MM.1S (cell line): ENCODE data around the gene TAF1.
"Not testable (repeated sequence)": the region's sequence is repeated elsewhere in the genome, so short reads cannot be mapped to it uniquely, and the experiment has no call there.

Source experiments
- DNase-seq: peaks from one replicate; pipeline ENCODE4 v3.0.0-alpha.2; 2015
- H2AFZ ChIP-seq: fragments of 300-600 bp; sonication (generic); 2 replicates; pipeline ENCODE4 v1.6.0; 2016; ENCODE audit warnings: antibody characterized with exemption, low read length
- H3F3A ChIP-seq: fragments of 300-600 bp; sonication (generic); 2 replicates; pipeline ENCODE4 v1.6.1; 2016; ENCODE audit warnings: mild to moderate bottlenecking, antibody characterized with exemption, low read length, moderate library complexity, mixed read lengths; ENCODE audit not compliant: insufficient read depth
- H3K27ac ChIP-seq: fragments of 300-600 bp; sonication (generic); 2 replicates; pipeline ENCODE4 v1.5.1; 2016; ENCODE audit warnings: mild to moderate bottlenecking, low read length
- H3K27me3 ChIP-seq: fragments of 300-600 bp; sonication (generic); replicated peaks from 2 replicates; pipeline ENCODE4 v1.6.0; 2016; ENCODE audit warnings: low read length; ENCODE audit not compliant: insufficient read depth
- H3K36me3 ChIP-seq: fragments of 300-600 bp; sonication (generic); replicated peaks from 2 replicates; pipeline ENCODE4 v1.6.1; 2016; ENCODE audit warnings: mild to moderate bottlenecking, low read length, mixed read lengths; ENCODE audit not compliant: insufficient read depth
- H3K4me1 ChIP-seq: fragments of 300-600 bp; sonication (generic); 2 replicates; pipeline ENCODE4 v1.6.1; 2016; ENCODE audit warnings: low read length, mixed read lengths
- H3K4me2 ChIP-seq: fragments of 300-600 bp; sonication (generic); 2 replicates; pipeline ENCODE4 v1.6.0; 2016; ENCODE audit warnings: low read depth, low read length
- H3K4me3 ChIP-seq: fragments of 300-600 bp; sonication (generic); 2 replicates; pipeline ENCODE4 v1.5.1; 2016; ENCODE audit warnings: low read length, mixed read lengths
- H3K79me2 ChIP-seq: fragments of 300-600 bp; sonication (generic); 2 replicates; pipeline ENCODE4 v1.6.1; 2016; ENCODE audit warnings: mixed run types, low read length, mixed read lengths
- H3K9ac ChIP-seq: fragments of 300-600 bp; sonication (generic); 2 replicates; pipeline ENCODE4 v1.6.1; 2016; ENCODE audit warnings: low read length, mixed read lengths
- H3K9me2 ChIP-seq: fragments of 300-600 bp; sonication (generic); replicated peaks from 2 replicates; pipeline ENCODE4 v1.6.1; 2016; ENCODE audit warnings: mild to moderate bottlenecking, low read length, mixed read lengths; ENCODE audit not compliant: insufficient read depth
- H3K9me3 ChIP-seq: fragments of 300-600 bp; sonication (generic); replicated peaks from 2 replicates; pipeline ENCODE4 v1.6.1; 2016; ENCODE audit warnings: mild to moderate bottlenecking, low read length, mixed read lengths; ENCODE audit not compliant: insufficient read depth
- H4K20me1 ChIP-seq: fragments of 300-600 bp; sonication (generic); 2 replicates; pipeline ENCODE4 v1.6.1; 2016; ENCODE audit warnings: mild to moderate bottlenecking, low read length, moderate library complexity, mixed read lengths; ENCODE audit not compliant: insufficient read depth
- EZH2 ChIP-seq: fragments of 300-600 bp; sonication (generic); optimal IDR thresholded peaks from 2 replicates; pipeline ENCODE3; 2017; ENCODE audit warnings: low read depth, mild to moderate bottlenecking, antibody characterized with exemption, low read length, mixed read lengths
- EZH2phosphoT487 ChIP-seq: fragments of 300-600 bp; sonication (generic); IDR thresholded peaks from 2 replicates; pipeline ENCODE4 v1.6.1; 2018; ENCODE audit warnings: antibody characterized with exemption, low read length
- TF ChIP-seq, protein P1 (sequence below): fragments of 300-600 bp; sonication (generic); IDR thresholded peaks from 2 replicates; pipeline ENCODE4 v1.5.1; 2016; ENCODE audit warnings: antibody characterized with exemption, low read length, mixed read lengths

Gene TAF1

DNA sequence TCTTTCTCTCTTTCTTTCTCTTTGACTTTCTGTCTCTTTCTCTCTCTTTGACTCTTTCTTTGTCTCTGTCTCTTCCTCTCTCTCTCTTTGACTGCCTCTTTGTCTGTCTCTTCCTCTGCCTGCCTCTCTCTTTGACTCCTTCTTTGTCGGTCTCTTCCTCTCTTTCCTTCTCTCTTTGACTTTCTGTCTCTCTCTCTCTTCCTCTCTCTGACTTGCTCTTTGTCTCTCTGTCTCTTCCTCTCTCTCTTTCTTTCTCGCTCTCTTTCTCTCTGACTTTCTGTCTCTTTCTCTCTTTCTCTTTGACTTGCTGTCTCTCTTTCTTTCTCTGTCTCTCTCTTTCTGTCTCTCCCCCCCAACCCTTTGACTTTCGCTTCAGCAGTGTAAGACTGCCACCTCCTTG, 130.3 kb downstream of the TAF1 start:
- Histone ChIP-seq H3K4me1 (no peaks in the 10 kb centered on the region), H3K4me2 (no peak overlapping the region), H4K20me1 (no peaks in the 10 kb centered on the region), H3K27ac (no peak overlapping the region), H3K27me3 (no peaks in the 10 kb centered on the region), H3K36me3 (no peaks in the 10 kb centered on the region), H3K9me2 (no peaks in the 10 kb centered on the region), H2AFZ (no peak overlapping the region), H3K4me3 (no peak overlapping the region), H3F3A (no peaks in the 10 kb centered on the region), H3K9me3 (no peaks in the 10 kb centered on the region), H3K79me2 (no peaks in the 10 kb centered on the region), H3K9ac (no peak overlapping the region)
- no peak for DNase-seq
- TF ChIP-seq EZH2 (no peak), EZH2phosphoT487 (no peak)
- TF ChIP-seq, protein P1, sequence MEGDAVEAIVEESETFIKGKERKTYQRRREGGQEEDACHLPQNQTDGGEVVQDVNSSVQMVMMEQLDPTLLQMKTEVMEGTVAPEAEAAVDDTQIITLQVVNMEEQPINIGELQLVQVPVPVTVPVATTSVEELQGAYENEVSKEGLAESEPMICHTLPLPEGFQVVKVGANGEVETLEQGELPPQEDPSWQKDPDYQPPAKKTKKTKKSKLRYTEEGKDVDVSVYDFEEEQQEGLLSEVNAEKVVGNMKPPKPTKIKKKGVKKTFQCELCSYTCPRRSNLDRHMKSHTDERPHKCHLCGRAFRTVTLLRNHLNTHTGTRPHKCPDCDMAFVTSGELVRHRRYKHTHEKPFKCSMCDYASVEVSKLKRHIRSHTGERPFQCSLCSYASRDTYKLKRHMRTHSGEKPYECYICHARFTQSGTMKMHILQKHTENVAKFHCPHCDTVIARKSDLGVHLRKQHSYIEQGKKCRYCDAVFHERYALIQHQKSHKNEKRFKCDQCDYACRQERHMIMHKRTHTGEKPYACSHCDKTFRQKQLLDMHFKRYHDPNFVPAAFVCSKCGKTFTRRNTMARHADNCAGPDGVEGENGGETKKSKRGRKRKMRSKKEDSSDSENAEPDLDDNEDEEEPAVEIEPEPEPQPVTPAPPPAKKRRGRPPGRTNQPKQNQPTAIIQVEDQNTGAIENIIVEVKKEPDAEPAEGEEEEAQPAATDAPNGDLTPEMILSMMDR, result no peak

DNA sequence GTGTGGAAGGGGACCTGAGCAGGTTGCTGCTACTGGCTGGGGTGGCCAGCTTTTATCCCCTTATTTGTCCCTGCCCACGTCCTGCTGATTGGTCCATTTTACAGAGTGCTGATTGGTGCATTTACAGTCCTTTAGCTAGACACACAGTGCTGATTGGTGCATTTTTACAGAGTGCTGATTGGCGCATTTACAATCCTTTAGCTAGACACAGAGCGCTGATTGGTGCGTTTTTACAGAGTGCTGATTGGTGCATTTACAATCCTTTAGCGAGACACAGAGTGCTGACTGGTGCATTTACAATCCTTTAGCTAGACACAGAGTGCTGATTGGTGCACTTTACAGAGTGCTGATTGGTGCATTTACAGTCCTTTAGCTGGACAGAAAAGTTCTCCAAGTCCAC, 135.9 kb downstream of the TAF1 start:
- H3K27me3 ChIP-seq, H3K4me1 ChIP-seq, H3K9me2 ChIP-seq, H3K9me3 ChIP-seq, H3K9ac ChIP-seq, DNase-seq, H3K27ac ChIP-seq, H2AFZ ChIP-seq, H3F3A ChIP-seq, H4K20me1 ChIP-seq, H3K4me3 ChIP-seq, H3K79me2 ChIP-seq, H3K4me2 ChIP-seq, H3K36me3 ChIP-seq: not testable (repeated sequence)

- Histone ChIP-seq H2AFZ (no peak overlapping the region), H3K9ac (no peak overlapping the region), H3F3A (no peaks in the 10 kb centered on the region), H3K79me2 (no peaks in the 10 kb centered on the region), H3K27me3 (no peaks in the 10 kb centered on the region), H3K4me2 (no peak overlapping the region), H3K9me3 (no peaks in the 10 kb centered on the region), H3K4me3 (no peak overlapping the region), H3K4me1 (no peaks in the 10 kb centered on the region), H3K27ac (no peak overlapping the region), H3K36me3 (no peaks in the 10 kb centered on the region), H3K9me2 (no peaks in the 10 kb centered on the region), H4K20me1 (no peaks in the 10 kb centered on the region)
- no peak for DNase-seq
- TF ChIP-seq, protein P1, result no peak
- no peak for TF ChIP-seq EZH2phosphoT487
- TF ChIP-seq EZH2, result no peak
Measured at GRCh38 chrX:71504346-71504745, 138.2 kb downstream of the TAF1 start.

DNA sequence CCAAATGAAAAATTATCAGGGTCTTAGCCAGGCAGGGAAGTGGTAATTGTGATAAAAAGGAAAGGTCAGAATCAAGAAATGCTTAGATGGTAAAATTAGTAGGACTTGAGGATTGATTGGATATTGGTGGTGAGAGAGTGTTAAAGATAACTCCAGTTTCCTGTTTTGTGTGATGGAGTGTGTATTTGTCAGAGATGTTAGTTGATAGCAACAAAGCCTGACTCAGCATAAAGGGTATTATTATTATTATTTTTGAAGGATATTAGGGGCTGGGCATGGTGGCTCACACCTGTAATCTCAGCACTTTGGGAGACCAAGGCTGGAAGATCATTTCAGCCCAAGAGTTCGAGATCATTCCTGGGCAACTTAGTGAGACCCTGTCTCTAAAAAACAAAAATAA, 143.1 kb downstream of the TAF1 start:
- H3K9ac ChIP-seq, result no peak overlapping the region
- H4K20me1 ChIP-seq, result no peaks in the 10 kb centered on the region
- H3K4me1 ChIP-seq, result 0 out of 2 replicates have a peak, but pooled peaks cover 4% of the 10 kb centered on the region
- DNase-seq, result no peak
- H2AFZ ChIP-seq, result no peak overlapping the region
- H3F3A ChIP-seq, result no peaks in the 10 kb centered on the region
- H3K36me3 ChIP-seq, result no peaks in the 10 kb centered on the region
- no peak overlapping the region for H3K4me2 ChIP-seq
- no peaks in the 10 kb centered on the region for H3K27me3 ChIP-seq
- no peaks in the 10 kb centered on the region for H3K9me2 ChIP-seq
- no peak overlapping the region for H3K27ac ChIP-seq
- TF ChIP-seq EZH2, result no peak
- TF ChIP-seq EZH2phosphoT487, result no peak
- TF ChIP-seq, protein P1, result no peak
- no peaks in the 10 kb centered on the region for H3K9me3 ChIP-seq
- no peak overlapping the region for H3K4me3 ChIP-seq
- no peaks in the 10 kb centered on the region for H3K79me2 ChIP-seq
